D721Med (cell line): ENCODE data around the gene TAS2R4.
A peak's percentile ranks its signal among the peaks of the same experiment; 100 is the strongest.

Experiments used
- DNase-seq: peaks from one replicate; pipeline ENCODE4 v3.0.0; 2011; ENCODE audit warnings: low spot score; ENCODE audit not compliant: insufficient read length
- FAIRE-seq: peaks from 2 replicates; lab custom pipeline; 2011; peaks lifted over from hg19 to GRCh38; lab: Jason Lieb, UNC
- TF ChIP-seq, protein P1 (sequence below): IDR thresholded peaks from 2 replicates; pipeline ENCODE4 v1.5.1; 2012; ENCODE audit warnings: mild to moderate bottlenecking, control low read depth; ENCODE audit not compliant: insufficient read depth; ENCODE audit errors: missing control alignments

The TAS2R4 gene, protein sequence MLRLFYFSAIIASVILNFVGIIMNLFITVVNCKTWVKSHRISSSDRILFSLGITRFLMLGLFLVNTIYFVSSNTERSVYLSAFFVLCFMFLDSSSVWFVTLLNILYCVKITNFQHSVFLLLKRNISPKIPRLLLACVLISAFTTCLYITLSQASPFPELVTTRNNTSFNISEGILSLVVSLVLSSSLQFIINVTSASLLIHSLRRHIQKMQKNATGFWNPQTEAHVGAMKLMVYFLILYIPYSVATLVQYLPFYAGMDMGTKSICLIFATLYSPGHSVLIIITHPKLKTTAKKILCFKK

GRCh38 chr7:141776374-141776773 is at the start of gene TAS2R4:
Gene TAS2R4, plus strand, starts transcription at chr7:141776674. Its CDS starts 1,815 bp downstream, at chr7:141778489.
- no peak for FAIRE-seq
- DNase-seq = no peak
- TF ChIP-seq, protein P1, sequence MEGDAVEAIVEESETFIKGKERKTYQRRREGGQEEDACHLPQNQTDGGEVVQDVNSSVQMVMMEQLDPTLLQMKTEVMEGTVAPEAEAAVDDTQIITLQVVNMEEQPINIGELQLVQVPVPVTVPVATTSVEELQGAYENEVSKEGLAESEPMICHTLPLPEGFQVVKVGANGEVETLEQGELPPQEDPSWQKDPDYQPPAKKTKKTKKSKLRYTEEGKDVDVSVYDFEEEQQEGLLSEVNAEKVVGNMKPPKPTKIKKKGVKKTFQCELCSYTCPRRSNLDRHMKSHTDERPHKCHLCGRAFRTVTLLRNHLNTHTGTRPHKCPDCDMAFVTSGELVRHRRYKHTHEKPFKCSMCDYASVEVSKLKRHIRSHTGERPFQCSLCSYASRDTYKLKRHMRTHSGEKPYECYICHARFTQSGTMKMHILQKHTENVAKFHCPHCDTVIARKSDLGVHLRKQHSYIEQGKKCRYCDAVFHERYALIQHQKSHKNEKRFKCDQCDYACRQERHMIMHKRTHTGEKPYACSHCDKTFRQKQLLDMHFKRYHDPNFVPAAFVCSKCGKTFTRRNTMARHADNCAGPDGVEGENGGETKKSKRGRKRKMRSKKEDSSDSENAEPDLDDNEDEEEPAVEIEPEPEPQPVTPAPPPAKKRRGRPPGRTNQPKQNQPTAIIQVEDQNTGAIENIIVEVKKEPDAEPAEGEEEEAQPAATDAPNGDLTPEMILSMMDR = no peak

DNA sequence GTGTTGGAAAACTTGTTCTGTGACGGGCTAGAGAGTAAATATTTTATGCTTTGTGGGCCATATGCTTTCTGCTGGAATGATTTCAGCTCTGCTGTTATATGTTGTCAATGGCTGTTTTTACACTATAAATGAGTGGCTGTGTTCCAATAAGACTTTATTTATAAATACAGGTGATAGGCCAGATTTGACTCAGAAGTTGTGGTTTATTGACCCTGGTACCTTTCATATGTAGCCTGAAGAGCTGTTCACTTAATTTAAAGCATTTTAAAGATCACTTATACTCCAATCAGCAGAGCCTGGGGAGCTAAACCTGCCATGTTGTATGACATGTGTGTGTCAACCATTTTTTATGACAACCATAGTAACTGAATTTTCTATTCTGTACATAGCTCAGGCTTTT is 47.5 kb upstream of the TAS2R4 start:
- TF ChIP-seq, protein P1 = no peak
- DNase-seq = no peak
- FAIRE-seq = no peak

DNA sequence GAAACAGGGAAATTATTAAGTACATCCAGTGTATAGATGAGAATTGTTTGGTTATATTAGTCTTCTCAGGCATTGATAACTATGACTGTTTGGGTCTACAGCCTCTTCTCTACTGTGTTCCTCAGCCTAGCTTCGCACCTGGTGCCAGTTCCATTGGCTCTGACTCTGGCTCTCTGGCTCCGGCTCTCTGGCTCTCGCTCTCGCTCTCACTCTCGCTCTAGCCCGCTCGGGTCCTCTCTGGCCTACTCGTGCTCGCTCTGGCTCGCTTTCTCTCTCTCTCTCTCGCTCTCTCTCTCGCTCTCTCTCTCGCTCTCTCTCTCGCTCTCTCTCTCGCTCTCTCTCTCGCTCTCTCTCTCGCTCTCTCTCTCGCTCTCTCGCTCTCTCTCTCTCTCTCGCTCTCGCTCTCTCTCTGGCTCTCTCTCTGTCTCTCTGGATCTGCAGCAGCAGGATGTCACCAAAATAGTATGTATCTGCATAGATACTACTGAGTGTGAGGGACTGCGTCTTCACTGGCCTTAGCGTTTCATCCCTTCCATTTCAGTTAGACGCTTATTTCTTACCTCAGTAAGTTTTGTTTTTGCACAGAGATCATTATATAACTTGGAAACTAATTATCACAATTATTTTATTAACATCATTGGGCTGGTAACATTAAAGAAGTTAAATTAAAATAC is 44.9 kb upstream of the TAS2R4 start:
- DNase-seq = no peak
- no peak for FAIRE-seq
- TF ChIP-seq, protein P1 = no peak

DNA sequence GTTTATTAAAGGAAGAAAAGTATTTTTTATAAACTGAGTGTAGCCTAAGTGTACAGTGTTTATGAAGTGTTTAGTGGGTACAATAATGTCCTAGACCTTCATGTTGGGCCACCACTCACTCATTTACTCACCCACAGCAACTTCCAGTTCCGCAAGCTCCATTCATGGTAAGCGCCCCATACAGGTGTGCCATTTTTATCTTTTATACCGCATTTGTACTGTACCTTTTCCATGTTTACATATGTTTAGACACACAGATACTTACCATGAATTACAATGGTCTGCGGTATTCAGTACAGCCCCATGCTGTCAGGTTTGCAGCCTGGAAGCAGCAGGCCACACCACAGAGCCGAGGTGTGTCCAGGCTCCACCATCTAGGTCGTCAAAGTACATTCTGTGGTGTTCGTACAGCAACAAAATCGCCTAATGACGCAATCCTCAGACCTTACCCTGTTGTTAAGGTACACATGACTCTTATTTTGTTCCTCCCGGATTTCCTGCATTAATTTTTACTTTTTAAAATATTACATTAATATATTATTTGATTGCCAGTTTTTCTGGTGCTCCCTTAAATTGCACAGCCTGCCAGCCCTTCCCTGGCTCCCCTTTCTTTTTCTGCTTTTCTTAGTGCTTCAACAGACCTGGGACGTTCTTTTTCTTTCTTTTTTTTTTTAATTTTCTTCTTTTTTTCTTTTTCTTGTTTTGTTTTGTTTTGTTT is 39.2 kb upstream of the TAS2R4 start:
- DNase-seq (no peak), FAIRE-seq (no peak)
- TF ChIP-seq, protein P1 = no peak

DNA sequence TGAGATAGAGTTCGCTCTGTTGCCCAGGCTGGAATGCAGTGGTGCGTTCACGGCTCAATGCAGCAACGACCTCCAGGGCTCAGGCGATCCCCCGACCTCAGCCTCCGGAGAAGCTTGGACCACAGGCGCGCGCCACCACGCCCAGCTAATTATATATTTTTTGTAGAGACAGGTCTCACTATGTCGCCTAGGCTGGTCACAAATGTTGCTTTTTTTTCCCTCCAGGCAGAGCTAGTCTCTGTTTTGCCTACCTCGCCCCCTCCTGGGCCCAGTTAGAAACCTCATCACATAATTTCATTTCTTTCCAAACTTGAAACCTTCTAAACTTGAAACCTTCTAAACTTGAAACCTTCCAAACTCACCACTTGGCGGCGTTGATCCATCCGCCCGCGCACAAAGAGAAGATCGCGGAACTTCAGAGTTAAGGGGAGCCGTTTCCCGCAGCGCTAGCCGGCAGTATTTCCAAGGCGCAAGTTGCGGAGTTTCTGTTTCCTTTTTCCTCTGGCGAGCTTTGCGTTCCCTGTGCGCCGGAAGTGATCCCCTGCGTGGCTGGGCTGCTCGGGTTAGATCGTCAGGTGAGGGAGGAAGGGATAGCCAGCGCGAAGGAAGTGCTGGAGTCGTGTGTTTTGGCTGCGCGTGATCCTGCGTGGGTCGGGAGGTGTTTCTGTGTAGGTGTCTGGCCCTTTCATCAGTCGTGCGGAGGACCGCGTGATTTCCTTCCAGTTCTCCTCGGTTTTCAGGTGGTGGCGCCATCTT is 38.5 kb upstream of the TAS2R4 start, which contains the start of gene SSBP1:
Gene SSBP1, plus strand, starts transcription at position 523 of the 756 bp plus-strand sequence. CDS start 809 bp downstream, outside the sequence.
- TF ChIP-seq, protein P1 = peak; percentile 90
- DNase-seq (peak; percentile 53), FAIRE-seq (no peak)

DNA sequence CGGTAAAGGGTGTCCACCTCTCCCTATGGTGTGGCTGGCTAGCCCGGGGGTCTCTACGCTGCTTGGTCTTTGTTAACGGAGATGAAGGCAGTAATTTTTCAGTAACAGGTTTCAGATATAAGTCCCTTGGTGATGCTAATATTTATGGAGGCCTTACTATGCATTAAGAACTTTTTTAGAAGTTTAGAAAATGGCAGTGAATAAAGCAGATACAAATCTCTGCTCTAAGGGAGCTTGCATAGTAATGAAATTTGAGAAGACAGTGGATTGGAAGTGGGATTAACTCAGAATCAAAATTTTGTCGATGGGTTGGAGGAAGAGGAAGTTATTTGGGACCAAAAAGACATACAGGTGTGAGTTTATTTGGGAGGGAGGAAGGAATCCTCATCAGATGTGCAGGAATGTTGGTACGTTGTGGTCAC is 37.9 kb upstream of the TAS2R4 start:
- DNase-seq (no peak), FAIRE-seq (no peak)
- TF ChIP-seq, protein P1 = peak; percentile 32
